MCF 10A (cell line): Measurements from ENCODE around the gene C8A. TPM values are rescaled to one million over a fixed set of nuclear protein-coding genes. Genes with fewer than 3 reads are reported as not detected.

Experiments
- BruUV-seq: library from RNA; stranded (reverse); fragments of 400-500 nt; replicated peaks from 2 replicates; lab custom pipeline; 2021; lab: Mats Ljungman, UMichigan
- CTCF ChIA-PET: fragments of 300-600 bp; sonication (Branson Sonifier 250); formaldehyde crosslinking; extraction: SDS; loops from one replicate; lab custom pipeline; 2021; ENCODE audit warnings: antibody characterized with exemption, inconsistent platforms; lab: Yijun Ruan, JAX
- POLR2A ChIA-PET: fragments of 300-600, 350-650 bp; sonication (Branson Sonifier 250); formaldehyde crosslinking; extraction: SDS; loops from one replicate; lab custom pipeline; 2020; ENCODE audit warnings: antibody characterized with exemption, inconsistent platforms; lab: Yijun Ruan, JAX
- DNase-seq: peaks from one replicate; pipeline ENCODE4 v3.0.0-alpha.2; 2018; ENCODE audit not compliant: unreplicated experiment
- H3K27ac Mint-ChIP-seq: one replicate; pipeline ENCODE4 v1.8.0; 2022; ENCODE audit warnings: mild to moderate bottlenecking, low read depth, mixed read lengths; ENCODE audit not compliant: unreplicated experiment
- H3K27me3 Mint-ChIP-seq: one replicate; pipeline ENCODE4 v1.8.0; 2022; ENCODE audit warnings: mixed read lengths; ENCODE audit not compliant: insufficient read depth, unreplicated experiment
- H3K36me3 Mint-ChIP-seq: one replicate; pipeline ENCODE4 v1.8.0; 2022; ENCODE audit warnings: mild to moderate bottlenecking, moderate library complexity, mixed read lengths; ENCODE audit not compliant: insufficient read depth, unreplicated experiment
- H3K4me1 Mint-ChIP-seq: one replicate; pipeline ENCODE4 v1.8.0; 2022; ENCODE audit warnings: mixed read lengths; ENCODE audit not compliant: insufficient read depth, unreplicated experiment
- H3K4me3 Mint-ChIP-seq: one replicate; pipeline ENCODE4 v1.8.0; 2022; ENCODE audit warnings: mild to moderate bottlenecking, moderate library complexity, mixed read lengths; ENCODE audit not compliant: unreplicated experiment
- H3K9me3 Mint-ChIP-seq: one replicate; pipeline ENCODE4 v1.8.0; 2022; ENCODE audit warnings: mixed read lengths; ENCODE audit not compliant: unreplicated experiment
- CTCF ChIP-seq: fragments of 200-600 bp; IDR thresholded peaks from one replicate; pipeline ENCODE4 v1.8.0; 2022; ENCODE audit warnings: antibody characterized with exemption, mild to moderate bottlenecking; ENCODE audit not compliant: unreplicated experiment
- intact Hi-C: fragments of 100-400 bp; cut with micrococcal nuclease; formaldehyde crosslinking; loops from 2 replicates; pipeline ENCODE4 v1.14.1; 2022
- total RNA-seq: library from RNA; stranded (reverse); gene quantifications from 2 replicates; pipeline ENCODE4 v1.2.3, GENCODE V29; 2022

Gene C8A
- total RNA-seq, 1 experiment from 2014 or later = not detected

GRCh38 chr1:56819387-56819899, 35.2 kb upstream of the C8A start, which contains the start of gene FYB2:
Gene FYB2 (minus strand): TSS chr1:56819404. CDS start chr1:56819290, 114 bp downstream.
- TF ChIP-seq CTCF = no peak
- DNase-seq = no peak
- Mint-ChIP-seq H3K36me3 (no peaks in the 10 kb centered on the region), H3K4me1 (peaks cover 8% of the 10 kb centered on the region), H3K4me3 (no peak within 1 kb of the TSS), H3K27me3 (peaks cover 11% of the 10 kb centered on the region), H3K9me3 (no peaks in the 10 kb centered on the region), H3K27ac (no peak within 1 kb of the TSS)
- intact Hi-C loops = no loop called here
- ChIA-PET CTCF (interaction anchor here (0.6 to 4.8 kb wide), 18 partner anchors 9 to 1541 kb away, joined by 3 to 39 read pairs (median 4); no protein-coding TSS in a partner anchor), POLR2A (no interaction called here)
- BruUV-seq = no TSS peak

- TF ChIP-seq CTCF = peak; percentile 95
- Mint-ChIP-seq H3K4me1 (peaks cover 8% of the 10 kb centered on the region), H3K4me3 (no peak overlapping the region), H3K27me3 (peaks cover 11% of the 10 kb centered on the region), H3K9me3 (no peaks in the 10 kb centered on the region), H3K27ac (no peak overlapping the region), H3K36me3 (no peaks in the 10 kb centered on the region)
- CTCF ChIA-PET = interaction anchor here (0.5 to 4.8 kb wide), 62 partner anchors 10 to 1753 kb away, joined by 3 to 39 read pairs (median 3); no protein-coding TSS in a partner anchor
- POLR2A ChIA-PET = no interaction called here
- DNase-seq = peak; percentile 78
- intact Hi-C loops = loop anchor here (1.0 to 2.0 kb wide), 4 partner anchors 63 to 1536 kb away; no protein-coding TSS in a partner anchor
- no TSS peak for BruUV-seq
These were observed 33.7 kb upstream of the C8A start for GRCh38 chr1:56820755-56821461.

- no peak overlapping the region for H3K4me3 Mint-ChIP-seq
- peaks cover 8% of the 10 kb centered on the region for H3K4me1 Mint-ChIP-seq
- no peaks in the 10 kb centered on the region for H3K9me3 Mint-ChIP-seq
- no peak overlapping the region for H3K27ac Mint-ChIP-seq
- TF ChIP-seq CTCF = no peak
- no peaks in the 10 kb centered on the region for H3K36me3 Mint-ChIP-seq
- peaks cover 11% of the 10 kb centered on the region for H3K27me3 Mint-ChIP-seq
- DNase-seq = no peak
- CTCF ChIA-PET = interaction anchor here (0.6 to 4.8 kb wide), 37 partner anchors 10 to 1753 kb away, joined by 3 to 39 read pairs (median 5); no protein-coding TSS in a partner anchor
- POLR2A ChIA-PET = no interaction called here
- no TSS peak for BruUV-seq
- intact Hi-C loops = loop anchor here (1.0 to 2.0 kb wide), 4 partner anchors 63 to 1537 kb away; no protein-coding TSS in a partner anchor
These were observed 33.2 kb upstream of the C8A start for GRCh38 chr1:56821462-56821797.

- no peaks in the 10 kb centered on the region for H3K4me1 Mint-ChIP-seq
- ChIA-PET CTCF (interaction anchor here (0.7 to 0.8 kb wide), 2 partner anchors 20 to 1646 kb away, joined by 3 to 6 read pairs; no protein-coding TSS in a partner anchor), POLR2A (no interaction called here)
- peaks cover 25% of the 10 kb centered on the region for H3K27me3 Mint-ChIP-seq
- no peaks in the 10 kb centered on the region for H3K9me3 Mint-ChIP-seq
- BruUV-seq = no TSS peak
- intact Hi-C loops = no loop called here
- DNase-seq = no peak
- H3K27ac Mint-ChIP-seq = no peak overlapping the region
- H3K4me3 Mint-ChIP-seq = no peak overlapping the region
- no peak for TF ChIP-seq CTCF
- no peaks in the 10 kb centered on the region for H3K36me3 Mint-ChIP-seq
These were observed 30.3 kb upstream of the C8A start for GRCh38 chr1:56824271-56824670.
